HG03280 (cell line): Measurements from ENCODE around the gene SLC9B1.

Experiments
- ATAC-seq: cut with Tn5 transposase; IDR thresholded peaks from one replicate; pipeline ENCODE4 v1.9.1; 2021; ENCODE audit warnings: mild to moderate bottlenecking, moderate library complexity; ENCODE audit not compliant: unreplicated experiment

Gene SLC9B1

DNA sequence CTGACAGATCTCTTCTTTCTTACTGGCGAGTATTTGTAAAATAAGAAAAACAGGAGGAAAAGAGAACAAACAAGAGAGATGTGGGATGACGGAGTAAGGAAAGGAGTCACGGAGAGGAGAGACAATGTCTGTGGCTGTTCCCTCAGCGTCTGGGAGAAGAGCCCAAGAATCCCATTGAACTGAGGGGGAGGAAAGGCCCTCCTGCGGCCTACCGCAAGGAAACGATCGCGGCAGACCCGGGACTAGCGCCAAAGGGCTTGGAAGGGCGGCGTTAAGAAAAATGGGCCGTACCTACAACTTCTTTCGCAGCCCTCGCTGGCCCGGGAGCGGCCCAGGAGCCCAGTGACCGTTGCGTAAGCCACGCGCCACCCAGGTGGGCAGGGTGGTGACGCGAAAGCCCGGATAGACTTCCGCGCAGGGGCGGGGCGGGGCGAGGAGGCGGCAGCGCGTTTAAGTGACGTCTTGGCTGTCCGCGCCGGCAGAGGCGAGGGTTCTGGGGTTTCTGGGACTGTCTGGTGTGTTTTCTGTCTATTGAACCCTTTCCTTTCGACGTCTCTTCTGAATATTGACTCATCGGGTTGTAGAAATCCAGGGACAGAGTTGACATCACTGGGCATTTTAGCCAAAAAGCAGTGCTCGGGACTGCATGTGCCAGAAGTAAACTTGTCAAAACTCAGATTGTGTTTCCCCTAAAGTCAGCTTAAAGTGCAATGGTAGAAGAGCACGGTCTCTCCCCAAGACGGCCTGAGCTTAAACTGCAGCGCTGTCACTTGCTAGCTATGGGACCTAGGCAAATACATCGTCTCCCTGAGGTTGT is at the start of gene SLC9B1:
SLC9B1 (minus strand) TSS at position 398 of the 817 bp plus-strand sequence. CDS start 27,994 bp downstream, outside the sequence.
- peak; percentile 99 for ATAC-seq

GRCh38 chr4:103067841-103068547 is 48.5 kb upstream of the SLC9B1 start:
- ATAC-seq, result no peak

GRCh38 chr4:103060453-103061148 is 41.1 kb upstream of the SLC9B1 start:
- ATAC-seq, result no peak

DNA sequence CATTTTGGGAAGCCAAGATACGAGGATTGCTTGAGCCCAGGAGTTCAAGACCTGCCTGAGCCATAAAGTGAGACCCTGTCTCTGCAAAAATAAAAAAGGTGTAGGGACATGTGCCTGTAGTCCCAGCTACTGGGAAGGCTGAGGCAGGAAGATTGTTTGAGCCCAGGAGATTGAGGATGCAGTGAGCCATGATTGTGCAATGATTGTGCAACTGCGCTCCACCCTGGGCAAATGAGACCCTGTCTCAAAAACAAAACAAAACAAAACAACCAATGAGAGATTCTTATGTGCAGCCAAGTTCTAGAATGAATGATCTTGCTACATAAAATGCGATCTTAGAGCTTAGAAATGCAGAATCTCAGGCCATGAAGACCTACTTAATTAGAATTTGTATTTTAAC is 34.5 kb upstream of the SLC9B1 start:
- no peak for ATAC-seq

- ATAC-seq, result no peak
These were observed 33.3 kb upstream of the SLC9B1 start for GRCh38 chr4:103052779-103053178.

- ATAC-seq, result no peak
These were observed 32.6 kb upstream of the SLC9B1 start for GRCh38 chr4:103052145-103052544.

DNA sequence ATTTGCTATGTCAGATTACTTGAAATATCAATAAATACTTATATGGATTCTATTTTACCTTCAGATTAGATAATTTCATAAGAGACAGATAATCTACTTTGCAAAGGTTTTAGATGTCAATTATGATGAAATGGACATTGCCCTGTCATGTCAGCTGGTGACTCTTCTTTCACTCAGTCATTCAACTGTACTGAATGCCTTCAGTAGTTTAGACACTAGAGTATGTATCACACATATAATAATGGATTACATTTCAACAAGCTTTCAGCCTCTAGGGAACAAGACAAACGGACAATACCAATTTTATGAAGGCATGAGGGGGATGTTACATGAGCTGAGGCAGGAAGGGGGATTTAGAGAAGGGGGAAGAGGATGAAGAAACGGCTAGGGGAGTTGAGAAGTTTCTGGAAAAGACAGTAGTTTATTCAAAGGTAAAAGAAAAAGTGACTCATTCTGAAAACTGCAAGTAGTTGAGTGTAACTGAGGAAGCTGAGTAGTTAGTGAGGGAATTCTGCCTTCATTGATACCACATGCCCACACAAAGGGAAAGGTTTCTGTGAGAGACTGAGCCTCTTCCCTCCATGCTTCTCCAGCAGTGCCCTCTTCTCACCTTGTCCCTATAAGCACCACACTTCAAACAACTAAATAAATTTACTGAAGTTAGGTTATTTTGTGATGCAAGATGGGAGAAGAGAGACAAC is 31.4 kb upstream of the SLC9B1 start:
- ATAC-seq, result no peak

DNA sequence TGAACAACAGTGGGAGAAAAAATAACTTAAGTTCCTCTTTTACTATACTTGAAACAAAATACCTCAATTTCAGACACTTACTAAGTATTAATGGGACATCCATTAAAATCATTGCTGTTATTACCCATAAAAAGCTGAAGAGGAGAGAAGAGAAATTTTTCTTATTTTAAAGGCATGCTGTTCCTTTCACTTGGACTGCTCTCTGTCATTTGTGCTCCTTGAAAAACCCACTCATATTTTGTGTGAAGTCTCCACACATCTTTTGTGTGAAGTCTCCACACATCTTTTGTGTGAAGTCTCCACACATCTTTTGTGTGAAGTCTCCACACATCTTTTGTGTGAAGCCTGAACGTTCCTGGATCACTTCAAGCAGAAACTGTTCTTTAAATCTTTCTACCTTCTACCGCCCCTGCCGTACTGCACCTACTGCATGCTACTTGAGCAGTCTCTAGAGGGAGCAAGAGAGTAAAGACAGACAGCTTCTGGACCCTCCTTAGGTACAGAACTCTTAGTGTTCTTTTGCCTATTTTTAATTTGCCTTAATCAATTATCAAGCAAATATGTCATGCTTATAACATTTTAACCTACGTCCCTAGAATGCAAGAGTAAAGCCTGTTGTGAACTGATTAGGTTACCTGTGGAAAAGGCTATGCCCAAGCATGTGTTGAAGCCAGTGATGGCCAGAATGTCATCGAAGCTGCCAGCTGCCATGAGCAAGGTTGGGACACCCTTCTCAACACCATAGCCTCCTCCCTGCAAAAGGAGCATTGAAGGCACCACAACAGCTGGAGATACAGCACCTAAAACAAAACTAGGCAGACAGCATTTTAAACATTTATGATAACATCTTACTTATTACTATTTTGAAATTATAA is 27.1 kb upstream of the SLC9B1 start:
- peak; percentile 99 for ATAC-seq

DNA sequence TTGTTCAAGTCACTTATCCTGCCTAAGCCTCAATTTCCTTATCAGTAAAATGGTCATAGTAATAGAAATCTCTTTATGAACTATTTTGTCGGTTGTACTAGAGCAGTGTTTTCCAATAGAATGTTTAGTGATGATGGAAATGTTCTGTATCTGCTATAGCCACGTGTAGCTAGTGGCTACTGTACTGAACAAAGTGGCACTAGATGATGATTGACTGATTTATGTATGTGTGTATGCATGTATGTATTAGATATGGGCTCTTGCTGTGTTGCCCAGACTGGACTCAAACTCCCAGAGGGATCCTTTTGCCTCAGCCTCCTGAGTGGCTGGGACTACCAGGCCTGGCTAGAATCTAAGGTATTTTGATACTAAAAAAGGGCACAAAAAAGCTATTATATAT is 24.7 kb upstream of the SLC9B1 start:
- no peak for ATAC-seq

DNA sequence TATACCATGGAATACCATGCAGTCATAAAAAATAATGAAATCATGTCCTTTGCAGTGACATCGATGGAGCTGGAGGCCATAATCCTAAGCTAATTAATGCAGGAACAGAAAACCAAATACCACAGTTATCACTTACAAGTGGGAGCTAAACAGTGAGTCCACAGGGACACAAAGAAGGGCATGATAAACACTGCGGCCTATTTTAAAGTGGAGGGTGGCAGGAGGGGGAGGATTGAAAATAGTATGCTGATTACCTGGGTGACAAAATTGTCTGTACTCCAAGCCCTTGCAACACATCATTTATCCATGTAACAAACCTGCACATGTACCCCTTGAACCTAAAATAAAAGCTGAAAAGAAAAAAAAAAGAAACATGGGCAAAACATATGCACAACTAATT is 16.7 kb upstream of the SLC9B1 start:
- ATAC-seq, result no peak

- no peak for ATAC-seq
These were observed 13.1 kb upstream of the SLC9B1 start for GRCh38 chr4:103032574-103032973.

DNA sequence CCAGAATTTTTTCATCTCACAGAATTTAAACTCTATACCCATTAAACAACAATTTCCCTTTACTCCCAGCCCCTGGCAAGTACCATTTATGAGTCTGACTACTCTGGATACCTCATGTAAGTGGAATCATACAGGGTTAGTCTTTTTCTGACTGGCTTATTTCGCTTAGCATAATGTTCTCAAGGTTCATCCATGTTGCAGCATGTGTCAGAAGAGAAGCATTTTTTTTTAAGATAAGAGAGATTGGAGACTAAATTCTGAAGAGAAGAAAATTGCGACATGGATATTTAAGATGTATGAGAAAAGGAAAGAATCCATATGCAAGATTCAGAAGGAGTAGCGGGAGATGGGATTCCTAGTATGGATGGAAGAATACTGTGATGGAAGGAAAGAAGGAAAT is 11.3 kb upstream of the SLC9B1 start:
- ATAC-seq, result no peak

DNA sequence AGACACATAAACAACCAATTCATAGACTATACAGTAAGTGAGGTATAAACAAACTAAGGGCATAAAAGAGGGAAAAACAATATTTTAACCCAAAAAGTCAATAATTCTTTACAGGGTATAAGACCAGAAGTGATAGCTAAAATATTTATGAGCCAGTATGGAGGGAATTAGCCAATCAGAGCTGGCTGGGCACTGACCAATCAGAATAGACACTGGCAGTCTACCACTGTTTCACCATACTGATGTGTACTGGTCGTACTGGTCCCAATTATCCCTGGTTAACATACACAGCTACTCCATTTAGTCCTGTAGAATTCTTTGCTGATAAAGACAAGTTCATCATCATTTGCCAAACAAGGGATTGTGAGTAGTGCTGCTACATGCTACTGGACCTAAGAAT is 9.8 kb upstream of the SLC9B1 start:
- ATAC-seq, result no peak

DNA sequence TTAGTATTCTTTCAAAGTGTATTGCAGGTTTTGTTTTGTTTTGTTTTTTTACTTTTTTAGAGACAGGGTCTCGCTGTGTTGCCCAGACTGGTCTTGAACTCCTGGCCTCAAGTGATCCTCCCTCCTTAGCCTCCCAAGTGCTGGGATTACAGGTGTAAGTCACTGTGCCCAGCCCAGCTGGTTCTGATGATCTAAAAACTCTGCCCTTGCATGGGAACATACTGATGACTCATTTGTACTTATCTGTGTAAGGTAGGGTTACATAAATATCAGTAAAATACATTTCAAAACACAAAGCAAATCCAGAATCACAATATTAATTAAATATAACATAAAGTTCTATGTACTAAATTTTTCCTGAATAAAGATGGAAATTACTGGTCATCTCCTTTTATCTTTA is 7.4 kb upstream of the SLC9B1 start:
- no peak for ATAC-seq

DNA sequence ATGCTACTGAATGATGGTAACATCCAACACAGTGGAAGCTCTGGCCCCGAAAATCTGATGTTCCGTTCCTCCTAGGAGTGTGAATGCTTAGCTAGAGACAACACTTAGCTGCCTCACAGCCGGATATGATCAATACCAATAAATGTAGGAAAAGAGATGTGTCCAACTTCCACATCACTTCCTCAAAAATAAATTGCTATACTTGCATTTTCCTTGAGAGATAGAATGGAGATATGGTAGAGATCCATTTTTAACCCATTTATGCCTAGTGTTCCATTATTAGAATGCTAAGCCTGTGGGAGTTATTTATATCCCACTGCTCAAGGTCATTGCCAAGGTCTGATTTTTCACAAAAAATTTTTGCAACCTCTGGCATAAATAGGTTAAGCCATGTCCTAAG is 5.5 kb upstream of the SLC9B1 start:
- no peak for ATAC-seq

DNA sequence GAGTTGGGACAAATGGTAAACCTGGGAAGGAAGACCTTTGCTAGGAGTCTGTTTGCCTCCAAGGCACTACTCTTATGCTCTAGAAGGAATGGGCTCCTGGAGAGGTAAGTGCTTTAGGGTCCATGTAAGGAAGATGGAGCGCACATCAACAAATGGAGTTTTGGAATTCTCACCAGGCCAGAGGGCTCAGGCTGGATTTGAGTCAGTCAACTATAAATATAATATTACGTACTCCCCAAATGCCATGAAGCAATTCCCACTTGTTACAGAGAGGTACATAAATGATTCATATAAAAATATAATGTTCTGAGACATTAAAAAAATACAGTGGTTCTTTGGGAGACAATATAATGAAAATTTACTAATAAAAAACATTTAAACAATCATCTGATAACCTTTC is 1.6 kb upstream of the SLC9B1 start:
- no peak for ATAC-seq

DNA sequence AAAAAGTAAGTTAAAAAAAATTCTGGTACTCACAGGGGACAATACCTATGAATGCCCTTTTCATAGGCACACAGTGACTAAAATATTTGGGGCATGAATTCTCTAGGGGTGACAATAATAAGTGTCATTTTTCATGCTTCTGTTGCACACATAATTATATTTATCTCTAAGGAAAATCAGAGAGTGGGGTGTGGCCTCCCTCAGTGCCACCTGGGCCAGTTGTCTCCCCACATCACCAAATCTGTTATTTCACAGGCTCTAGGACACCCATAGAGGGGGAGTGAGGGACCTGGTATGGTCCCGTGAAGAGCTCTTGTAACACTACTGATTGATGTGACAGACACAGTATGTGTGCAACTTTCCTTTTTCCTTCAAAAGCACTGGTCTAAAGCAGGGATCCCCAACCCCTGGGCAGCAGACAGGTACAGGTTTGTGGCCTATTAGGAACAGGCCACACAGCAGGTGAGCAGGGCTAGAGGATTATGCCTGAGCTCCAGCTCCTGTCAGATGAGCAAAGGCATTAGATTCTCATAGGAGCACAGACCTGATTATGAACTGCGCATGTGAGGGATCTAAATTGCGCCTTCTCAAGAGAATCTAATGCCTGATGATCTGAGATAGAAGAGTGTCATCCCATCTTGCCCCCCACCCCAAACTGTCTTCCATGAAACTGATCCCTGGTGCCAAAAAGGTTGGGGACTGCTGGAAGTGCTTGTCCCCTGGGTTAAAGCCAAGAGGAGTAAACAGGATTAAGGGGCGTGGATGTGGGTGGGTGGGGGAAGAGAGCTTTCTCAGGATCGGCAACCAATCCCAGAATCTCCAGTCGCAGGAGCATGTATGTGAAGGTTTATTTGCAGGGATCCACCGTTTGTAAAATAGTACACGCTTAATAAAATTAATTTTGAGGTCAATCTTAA is 856 bp downstream of the SLC9B1 start:
- no peak for ATAC-seq

DNA sequence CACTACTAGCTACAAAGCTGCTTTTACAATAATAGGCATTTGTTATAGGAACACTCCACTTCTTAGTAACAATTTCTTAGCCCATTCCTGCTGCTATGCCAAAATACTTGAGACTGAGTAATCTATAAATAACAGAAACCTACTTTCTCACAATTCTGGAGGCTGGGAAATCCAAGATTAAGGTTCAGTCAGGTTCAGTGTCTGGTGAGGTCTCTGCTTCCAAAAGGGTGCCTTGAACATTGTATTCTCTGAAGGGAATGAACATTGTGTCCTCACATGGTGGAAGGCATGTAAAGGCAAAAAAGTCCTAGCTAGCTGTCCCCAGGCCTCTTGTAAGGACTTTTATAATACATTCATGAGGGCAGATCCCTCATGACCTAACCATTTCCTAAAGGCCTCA is 7.0 kb downstream of the SLC9B1 start:
- no peak for ATAC-seq

- no peak for ATAC-seq
These were observed 7.4 kb downstream of the SLC9B1 start for GRCh38 chr4:103012060-103012459.
